Keratinocyte (primary cell): Measurements from ENCODE around the gene NT5DC4.

ENCODE experiments used
- EZH2 ChIP-seq: IDR thresholded peaks from one replicate; pipeline ENCODE4 v1.6.1; 2012; ENCODE audit warnings: inconsistent platforms, mild to moderate bottlenecking, low read length, moderate library complexity
- TF ChIP-seq, protein P1 (sequence below), 3 experiments: IDR thresholded peaks in 1 of 3; conservative IDR thresholded peaks in 1 of 3; optimal IDR thresholded peaks in 1 of 3; 2 replicates in 2 of 3; 3 replicates in 1 of 3; pipeline versions ENCODE3 to v1.5.1; 2011; ENCODE audit warnings: low read length in 3 of 3, mild to moderate bottlenecking in 3 of 3, moderate library complexity in 2 of 3, control low read depth in 1 of 3, inconsistent platforms in 1 of 3; ENCODE audit not compliant: insufficient read depth in 2 of 3; ENCODE audit errors: extremely low read depth in 1 of 3

DNA sequence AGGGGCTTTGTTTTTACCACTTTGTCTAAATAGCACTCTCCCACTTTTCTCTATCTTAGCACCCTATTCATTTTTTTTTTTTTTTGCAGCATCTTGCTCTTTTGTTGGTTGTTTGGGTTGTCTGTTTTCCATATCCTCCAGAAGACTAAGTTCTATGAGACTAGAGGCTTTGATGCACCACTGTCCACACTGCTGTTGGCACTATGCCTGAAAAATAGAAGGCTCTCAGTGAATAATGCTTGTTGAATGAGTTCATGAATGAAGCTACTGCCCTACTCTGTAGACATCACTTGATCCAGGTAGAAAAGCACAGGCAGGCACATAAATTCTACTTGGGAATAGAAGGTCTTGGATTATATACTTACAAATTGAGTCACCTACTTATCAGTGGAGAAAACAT, 56.2 kb downstream of the NT5DC4 start:
- TF ChIP-seq, protein P1, sequence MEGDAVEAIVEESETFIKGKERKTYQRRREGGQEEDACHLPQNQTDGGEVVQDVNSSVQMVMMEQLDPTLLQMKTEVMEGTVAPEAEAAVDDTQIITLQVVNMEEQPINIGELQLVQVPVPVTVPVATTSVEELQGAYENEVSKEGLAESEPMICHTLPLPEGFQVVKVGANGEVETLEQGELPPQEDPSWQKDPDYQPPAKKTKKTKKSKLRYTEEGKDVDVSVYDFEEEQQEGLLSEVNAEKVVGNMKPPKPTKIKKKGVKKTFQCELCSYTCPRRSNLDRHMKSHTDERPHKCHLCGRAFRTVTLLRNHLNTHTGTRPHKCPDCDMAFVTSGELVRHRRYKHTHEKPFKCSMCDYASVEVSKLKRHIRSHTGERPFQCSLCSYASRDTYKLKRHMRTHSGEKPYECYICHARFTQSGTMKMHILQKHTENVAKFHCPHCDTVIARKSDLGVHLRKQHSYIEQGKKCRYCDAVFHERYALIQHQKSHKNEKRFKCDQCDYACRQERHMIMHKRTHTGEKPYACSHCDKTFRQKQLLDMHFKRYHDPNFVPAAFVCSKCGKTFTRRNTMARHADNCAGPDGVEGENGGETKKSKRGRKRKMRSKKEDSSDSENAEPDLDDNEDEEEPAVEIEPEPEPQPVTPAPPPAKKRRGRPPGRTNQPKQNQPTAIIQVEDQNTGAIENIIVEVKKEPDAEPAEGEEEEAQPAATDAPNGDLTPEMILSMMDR (optimal IDR thresholded peaks at IDR 0.05 in 1 of 3, IDR thresholded peaks at IDR 0.05 in 1 of 3, conservative IDR thresholded peaks at IDR 0.05 in 1 of 3; ENCODE audit: extremely low read depth in 1 of 3, insufficient read depth in 2 of 3, low read length in 3 of 3) = no peak
- no peak for TF ChIP-seq EZH2
